GM19324 (cell line): Measurements from ENCODE around the gene IGFL4.

Experiments
- ATAC-seq: cut with Tn5 transposase; IDR thresholded peaks from one replicate; pipeline ENCODE4 v1.9.1; 2021; ENCODE audit warnings: mild to moderate bottlenecking, moderate library complexity; ENCODE audit not compliant: unreplicated experiment, low FRiP score

The IGFL4 gene

GRCh38 chr19:46065486-46066071 lies 24.8 kb upstream of the IGFL4 start:
- no peak for ATAC-seq

GRCh38 chr19:46063201-46063600 lies 22.4 kb upstream of the IGFL4 start:
- ATAC-seq, result no peak

- ATAC-seq, result no peak
These were observed 19.2 kb upstream of the IGFL4 start for GRCh38 chr19:46060012-46060411.

- no peak for ATAC-seq
These were observed 18.0 kb upstream of the IGFL4 start for GRCh38 chr19:46058778-46059177.

- no peak for ATAC-seq
These were observed 15.7 kb upstream of the IGFL4 start for GRCh38 chr19:46056536-46056935.

- no peak for ATAC-seq
These were observed 12.1 kb upstream of the IGFL4 start for GRCh38 chr19:46052896-46053295.

- ATAC-seq, result no peak
These were observed 8.8 kb upstream of the IGFL4 start for GRCh38 chr19:46049597-46049996.

- ATAC-seq, result no peak
These were observed 2.7 kb upstream of the IGFL4 start for GRCh38 chr19:46043519-46043918.

- ATAC-seq, result no peak
These were observed 1.6 kb upstream of the IGFL4 start for GRCh38 chr19:46042252-46042883.

- ATAC-seq, result no peak
These were observed 677 bp downstream of the IGFL4 start for GRCh38 chr19:46040125-46040524.

- ATAC-seq, result no peak
These were observed 4.1 kb downstream of the IGFL4 start for GRCh38 chr19:46036744-46037128.

- no peak for ATAC-seq
These were observed 4.6 kb downstream of the IGFL4 start for GRCh38 chr19:46035986-46036743.

GRCh38 chr19:46035546-46035945 lies 5.3 kb downstream of the IGFL4 start:
- ATAC-seq, result no peak

- ATAC-seq, result no peak
These were observed 7.4 kb downstream of the IGFL4 start for GRCh38 chr19:46033401-46033800.

GRCh38 chr19:46032597-46033025 lies 8.2 kb downstream of the IGFL4 start:
- ATAC-seq, result no peak

- no peak for ATAC-seq
These were observed 8.8 kb downstream of the IGFL4 start for GRCh38 chr19:46031781-46032596.

- no peak for ATAC-seq
These were observed 9.8 kb downstream of the IGFL4 start for GRCh38 chr19:46030812-46031550.

- no peak for ATAC-seq
These were observed 15.0 kb downstream of the IGFL4 start for GRCh38 chr19:46025835-46026234.

- no peak for ATAC-seq
These were observed 17.5 kb downstream of the IGFL4 start for GRCh38 chr19:46023311-46023779.
